Stimulated activated CD4-positive, alpha-beta T cell treated with anti-CD3 and anti-CD28 coated beads, Interleukin-4, amount 100 ng/mL, for 4 hours (primary cell): ENCODE results near the gene HOXD12.

ENCODE experiments used
- DNase-seq, 2 experiments: peaks; one replicate each; pipeline ENCODE4 v3.0.0-alpha.2; 2020

HOXD12 gene

GRCh38 chr2:176099728-176100546 lies at the start of gene HOXD12:
Gene HOXD12 (plus strand): TSS chr2:176099795. CDS start chr2:176099802, 7 bp downstream.
- DNase-seq: no peak

- no peak for DNase-seq
Observed at GRCh38 chr2:176056406-176056805, 43.2 kb upstream of the HOXD12 start.

DNA sequence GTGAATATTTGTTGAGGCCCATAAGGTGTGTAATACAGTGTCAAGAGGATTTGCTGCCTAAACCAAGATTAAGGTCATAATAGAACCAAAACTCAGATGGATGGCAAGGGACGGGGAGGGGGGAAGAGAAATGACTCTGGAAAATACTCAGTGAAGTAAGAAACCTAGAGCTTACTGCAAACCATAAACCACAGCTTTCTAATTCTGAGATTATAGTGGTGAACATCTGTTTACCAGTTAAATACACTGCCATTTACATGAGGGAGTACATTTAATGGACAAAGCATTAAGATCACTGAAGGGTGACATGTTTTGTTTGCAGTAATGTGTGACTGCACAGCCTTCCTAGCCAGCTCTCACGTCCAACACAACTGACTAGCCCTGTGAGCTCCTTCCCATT lies 35.6 kb upstream of the HOXD12 start:
- no peak for DNase-seq

GRCh38 chr2:176066645-176067588 lies 32.7 kb upstream of the HOXD12 start:
- DNase-seq: no peak

DNA sequence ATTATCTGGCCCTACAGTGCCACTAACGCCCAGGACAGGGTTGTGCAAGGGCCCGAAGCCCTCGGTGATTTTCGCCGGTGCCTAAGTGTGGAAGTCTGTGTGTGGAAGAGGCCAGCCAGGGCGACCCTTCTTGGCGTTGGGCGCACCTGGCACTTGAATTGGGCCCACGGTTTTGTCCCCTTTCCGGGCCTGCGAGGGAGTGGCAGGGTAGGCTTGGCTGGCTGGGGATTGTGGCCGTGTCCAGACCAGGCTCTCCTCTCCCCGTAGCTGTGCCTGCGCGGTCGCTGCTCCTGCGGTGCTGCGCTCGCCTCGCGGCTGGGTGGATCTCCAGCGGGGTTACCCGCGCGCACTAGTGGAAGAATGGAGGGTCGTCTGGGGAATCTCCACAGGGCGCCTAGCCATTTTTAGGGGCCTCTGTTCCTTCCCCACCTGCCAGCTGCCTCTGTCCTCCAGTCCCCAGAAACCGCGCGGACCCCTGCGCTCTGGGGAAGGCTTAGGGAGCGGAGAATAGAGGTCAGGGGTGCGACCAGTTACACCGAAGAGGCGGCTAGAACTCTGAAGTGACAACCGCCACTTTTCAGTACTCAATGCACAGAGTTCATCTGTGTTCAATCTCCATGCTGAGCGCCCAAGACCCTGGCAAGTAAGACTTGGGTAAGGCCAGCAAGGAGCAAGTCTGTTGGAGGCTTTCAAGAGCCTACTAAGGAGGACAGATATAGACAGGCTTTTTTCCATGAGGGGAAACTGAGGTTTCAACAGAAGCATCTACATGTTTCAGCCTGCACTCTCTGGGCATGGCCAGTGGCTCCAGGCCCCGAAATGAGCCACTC lies 31.8 kb upstream of the HOXD12 start:
- DNase-seq: no peak

DNA sequence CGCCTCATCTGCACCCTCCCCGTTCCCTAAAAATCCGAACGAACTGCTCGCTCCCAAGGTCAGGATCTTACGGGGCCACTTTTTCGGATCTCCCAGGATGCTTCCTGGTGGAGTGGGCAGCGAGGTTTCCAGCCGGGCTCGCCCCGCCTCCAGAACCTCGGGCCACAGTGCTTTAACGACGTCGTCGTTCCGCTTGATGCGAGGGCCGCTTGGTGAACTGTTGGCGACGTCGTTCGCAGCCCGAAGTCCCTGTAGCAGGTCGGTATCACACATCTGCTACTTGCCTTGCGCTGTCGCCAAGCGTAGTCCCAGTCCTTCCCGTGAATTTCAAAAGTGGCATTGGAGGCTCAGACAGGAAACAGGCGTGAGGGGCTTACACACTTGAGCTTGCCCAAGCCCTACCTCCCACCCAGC lies 31.2 kb upstream of the HOXD12 start:
- DNase-seq: no peak

DNA sequence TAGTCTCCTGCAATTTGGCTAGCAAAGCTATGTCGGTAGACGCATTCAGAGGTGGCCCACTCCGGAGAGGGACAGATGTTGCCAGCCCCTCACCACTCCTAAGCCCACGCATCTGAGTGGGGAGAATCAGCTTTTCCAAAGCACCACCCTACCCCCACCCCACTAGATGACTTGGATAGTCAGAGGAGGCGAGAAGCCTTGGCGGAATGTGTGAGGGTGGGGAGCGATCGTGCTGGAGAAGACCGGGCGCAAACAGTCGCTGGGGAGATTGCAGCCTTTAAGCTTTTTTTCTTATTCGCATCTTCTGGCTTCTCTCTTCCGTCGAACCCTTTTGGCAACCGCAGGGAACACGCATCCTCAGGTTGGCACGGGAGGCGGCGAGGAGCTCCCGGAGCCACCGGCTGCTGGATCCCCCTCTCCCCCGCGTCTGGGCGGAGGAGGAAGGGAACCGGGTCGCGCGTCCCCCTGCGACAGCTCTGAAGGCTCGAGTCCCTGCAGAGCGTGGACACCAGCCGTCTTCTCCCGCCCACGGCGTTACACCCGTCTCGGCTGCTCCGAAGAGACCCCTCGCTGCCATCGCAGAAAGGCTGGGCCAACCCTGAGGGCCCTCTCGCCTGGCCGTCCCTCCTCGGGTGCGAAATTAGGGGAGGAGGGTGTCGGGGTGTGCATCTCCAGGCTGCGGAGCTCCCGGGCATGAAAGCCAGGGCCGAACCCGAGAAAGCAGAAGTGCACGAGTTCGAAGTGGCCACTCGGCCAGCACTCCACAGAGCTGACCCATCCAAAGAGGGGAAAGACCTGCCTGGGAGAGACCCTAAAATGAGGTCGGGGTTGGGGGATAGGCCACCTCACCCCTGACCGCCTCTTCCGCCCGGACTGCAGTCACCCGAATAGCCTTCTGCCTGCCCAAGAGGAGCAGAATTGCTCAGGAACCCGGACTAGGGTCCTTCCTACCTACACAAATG lies 28.0 kb upstream of the HOXD12 start:
- no peak for DNase-seq

DNA sequence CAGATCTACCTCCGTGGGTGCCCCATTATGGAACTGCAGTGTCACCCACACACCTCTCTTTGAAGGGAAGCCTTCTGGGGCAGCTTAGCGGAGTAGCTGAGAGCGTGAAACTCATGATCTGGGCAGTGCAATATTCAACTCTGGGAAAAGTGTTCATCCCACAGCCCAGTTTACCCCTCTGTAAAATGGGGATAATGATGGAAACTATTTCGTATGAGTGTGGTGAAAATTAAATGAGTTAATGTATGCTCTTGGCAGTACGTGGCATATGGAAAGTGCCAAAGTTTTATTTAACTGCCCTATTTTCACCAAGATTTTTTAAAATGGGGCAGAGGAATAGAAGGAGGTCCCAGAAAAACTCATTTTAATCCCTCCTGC lies 27.3 kb upstream of the HOXD12 start:
- DNase-seq: no peak

GRCh38 chr2:176072951-176073904 lies 26.4 kb upstream of the HOXD12 start:
- DNase-seq: no peak

GRCh38 chr2:176074919-176075425 lies 24.6 kb upstream of the HOXD12 start:
- DNase-seq: no peak

- DNase-seq: no peak
Observed at GRCh38 chr2:176075481-176075880, 24.1 kb upstream of the HOXD12 start.

GRCh38 chr2:176076063-176076462 lies 23.5 kb upstream of the HOXD12 start:
- DNase-seq: no peak

GRCh38 chr2:176076796-176077195 lies 22.8 kb upstream of the HOXD12 start:
- no peak for DNase-seq

DNA sequence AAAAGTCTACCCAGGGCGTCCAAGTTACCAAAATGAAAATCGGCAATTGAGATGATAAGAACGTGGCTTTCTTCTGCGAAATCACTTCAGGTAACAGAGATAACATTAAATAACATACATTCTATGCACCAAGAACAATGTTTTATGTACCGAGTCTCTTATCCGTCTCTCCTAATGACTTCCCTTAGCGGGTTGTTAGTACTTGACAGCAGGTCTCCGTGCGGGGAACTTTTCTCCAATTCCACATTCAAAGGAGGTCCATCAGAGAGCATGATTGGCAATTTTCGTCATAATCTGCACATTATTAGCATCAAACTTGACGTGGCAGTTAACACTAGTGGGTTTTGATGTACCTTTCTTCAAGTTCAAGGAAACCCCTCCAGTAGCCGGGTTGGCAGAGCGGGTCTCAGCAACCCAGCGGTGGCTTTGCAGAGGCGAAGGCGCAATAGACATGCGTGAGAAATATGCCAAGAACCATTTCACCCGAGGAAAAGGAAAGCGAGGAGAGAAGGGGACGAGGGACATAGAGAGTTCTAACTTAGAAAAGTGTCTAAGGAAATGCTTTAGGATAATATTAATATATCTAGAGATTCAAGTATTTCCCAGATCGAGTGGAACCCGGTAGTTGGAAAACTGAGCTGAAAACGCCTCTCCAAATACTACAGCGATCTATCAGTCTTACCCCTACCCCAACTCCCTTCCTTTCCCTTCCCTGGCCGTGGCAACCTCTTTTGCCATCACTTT lies 20.9 kb upstream of the HOXD12 start:
- DNase-seq: no peak

DNA sequence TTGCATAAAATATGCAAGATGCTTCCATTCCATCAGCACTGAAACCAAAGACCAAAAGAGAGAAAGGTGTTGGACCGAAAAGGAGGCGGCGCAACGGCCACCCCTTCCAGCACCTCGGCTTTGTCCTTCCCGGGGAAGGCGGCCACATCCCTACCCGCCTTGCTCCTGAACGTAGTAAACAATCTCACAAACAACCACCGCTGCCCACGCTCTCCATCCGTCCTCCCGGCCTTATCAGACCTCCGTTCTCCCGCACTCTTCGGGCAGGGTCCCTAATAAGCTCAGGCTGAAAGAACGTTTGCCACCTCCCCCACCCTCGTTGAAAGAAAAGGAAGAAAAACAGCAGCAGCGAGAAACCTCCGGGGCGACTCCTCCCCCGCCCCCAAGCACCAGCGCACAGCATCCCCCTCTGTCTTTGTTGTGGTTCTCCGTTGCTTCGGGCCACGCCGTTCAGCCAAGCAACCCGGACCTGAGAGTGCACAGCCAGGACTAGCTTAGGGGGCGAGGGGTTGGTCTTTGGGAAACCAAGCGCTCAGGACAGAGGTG lies 20.2 kb upstream of the HOXD12 start:
- DNase-seq: no peak

DNA sequence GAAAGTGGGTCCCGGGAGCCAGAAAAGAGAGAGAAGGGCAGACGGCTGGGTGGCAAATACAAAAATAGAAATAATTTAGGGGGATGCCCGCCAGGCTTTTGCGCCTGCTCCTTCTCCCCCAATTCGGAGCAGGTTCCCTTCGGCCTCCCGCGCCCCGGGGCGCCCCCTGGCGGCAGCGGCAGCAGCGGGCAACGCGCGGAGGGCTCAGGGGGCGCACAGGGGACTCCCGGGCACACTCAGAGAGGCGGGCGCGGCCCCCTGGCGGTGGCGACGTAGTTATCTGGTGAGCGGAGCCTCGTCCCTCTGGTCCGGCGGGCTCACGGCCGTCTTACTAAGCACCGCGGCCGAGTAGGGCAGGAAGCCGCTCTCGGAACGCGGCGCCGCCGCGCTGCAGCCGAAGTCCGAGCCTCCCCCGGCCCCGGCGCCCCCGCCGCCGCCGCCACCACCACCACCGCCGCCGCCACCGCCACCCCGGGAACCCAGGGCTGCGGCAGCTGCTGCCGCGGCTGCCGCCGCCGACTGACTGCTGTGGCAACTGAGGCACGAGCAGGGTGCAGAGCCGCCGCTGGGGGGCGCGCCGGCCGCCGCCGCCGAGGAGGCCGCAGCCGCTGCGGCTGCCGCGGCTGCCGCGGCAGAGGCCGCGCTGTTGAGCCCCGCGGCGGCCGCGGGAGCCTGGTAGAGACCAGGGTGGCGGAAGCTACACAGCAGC lies 19.6 kb upstream of the HOXD12 start:
- DNase-seq: no peak

DNA sequence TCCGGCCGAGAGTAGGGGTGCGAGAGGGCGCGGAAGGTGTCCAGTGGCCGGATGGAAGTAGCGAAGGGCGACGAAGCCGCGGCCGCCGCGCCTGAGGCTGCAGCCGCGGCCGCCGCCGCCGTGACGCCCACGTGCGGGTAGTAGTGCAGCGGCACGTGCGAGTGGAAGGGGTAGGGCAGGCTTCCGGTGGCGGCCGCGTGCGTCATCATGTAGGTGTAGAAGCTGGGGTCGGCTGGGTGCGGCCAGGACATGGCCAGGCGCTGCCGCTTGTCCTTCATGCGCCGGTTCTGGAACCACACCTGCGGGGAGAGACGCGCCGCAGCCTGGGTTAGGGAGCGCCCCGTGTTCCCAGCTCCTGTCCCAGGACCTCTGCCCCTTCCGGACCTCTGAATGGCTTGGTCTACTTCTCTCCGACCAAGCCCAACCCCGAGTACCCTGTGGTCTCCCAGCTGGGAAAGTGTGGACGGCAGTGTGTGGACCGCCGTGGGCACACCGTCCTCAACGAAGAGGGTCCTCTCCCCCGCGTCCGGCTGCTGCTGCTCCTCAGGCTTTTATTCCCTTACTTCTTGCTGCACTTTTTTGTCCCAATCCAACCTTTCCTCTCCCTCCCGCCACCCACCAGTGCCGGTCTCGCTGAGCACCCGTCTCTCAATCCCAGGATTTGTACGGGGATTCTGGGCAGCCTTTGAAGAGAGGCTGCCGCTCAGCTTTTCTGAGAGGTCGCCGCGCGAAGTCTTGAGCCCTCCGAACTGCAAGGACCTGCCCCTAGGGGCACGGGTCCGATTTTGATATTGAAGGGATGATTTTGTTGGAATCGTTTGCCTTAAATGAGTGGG lies 18.8 kb upstream of the HOXD12 start:
- no peak for DNase-seq
